GM19397 (cell line): Measurements from ENCODE around the gene WDFY4.

ENCODE experiments used
- ATAC-seq: cut with Tn5 transposase; IDR thresholded peaks from one replicate; pipeline ENCODE4 v1.9.1; 2021; ENCODE audit warnings: mild to moderate bottlenecking, moderate library complexity; ENCODE audit not compliant: unreplicated experiment

The WDFY4 gene

DNA sequence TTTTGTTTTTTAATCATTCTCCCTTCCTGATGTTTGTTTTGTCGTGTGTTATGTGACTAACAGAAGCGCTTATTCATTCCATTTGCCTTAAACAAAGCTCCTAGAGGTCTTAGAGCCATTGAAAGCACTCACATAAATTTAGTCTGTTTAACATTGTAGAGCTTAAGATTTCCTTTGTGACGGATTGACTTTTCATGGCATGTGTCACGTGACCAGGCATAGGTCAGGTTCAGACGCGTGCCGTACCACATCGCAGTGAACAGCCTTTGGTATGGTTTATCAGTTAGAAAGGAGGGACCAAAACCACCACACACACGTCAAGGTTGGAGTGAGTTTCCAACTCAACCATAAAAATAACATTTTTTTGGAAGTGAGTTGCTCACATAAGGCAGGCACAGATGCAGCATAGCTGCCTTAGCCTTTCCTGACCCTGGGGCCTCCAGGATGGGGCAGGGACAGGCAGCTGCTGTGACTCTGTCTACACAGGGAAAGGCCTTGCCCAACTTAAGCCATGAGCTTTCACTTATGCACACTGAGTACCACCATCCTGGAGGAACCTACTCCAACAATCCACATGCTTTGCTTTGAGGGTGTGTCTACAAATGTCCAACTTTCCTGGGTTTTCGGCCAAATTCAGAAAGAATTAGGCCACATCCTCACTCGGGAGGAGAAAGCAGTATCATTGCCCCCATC, 55.5 kb downstream of the WDFY4 start:
- ATAC-seq = no peak

- ATAC-seq = no peak
Observed at GRCh38 chr10:48740988-48741387, 56.3 kb downstream of the WDFY4 start.

DNA sequence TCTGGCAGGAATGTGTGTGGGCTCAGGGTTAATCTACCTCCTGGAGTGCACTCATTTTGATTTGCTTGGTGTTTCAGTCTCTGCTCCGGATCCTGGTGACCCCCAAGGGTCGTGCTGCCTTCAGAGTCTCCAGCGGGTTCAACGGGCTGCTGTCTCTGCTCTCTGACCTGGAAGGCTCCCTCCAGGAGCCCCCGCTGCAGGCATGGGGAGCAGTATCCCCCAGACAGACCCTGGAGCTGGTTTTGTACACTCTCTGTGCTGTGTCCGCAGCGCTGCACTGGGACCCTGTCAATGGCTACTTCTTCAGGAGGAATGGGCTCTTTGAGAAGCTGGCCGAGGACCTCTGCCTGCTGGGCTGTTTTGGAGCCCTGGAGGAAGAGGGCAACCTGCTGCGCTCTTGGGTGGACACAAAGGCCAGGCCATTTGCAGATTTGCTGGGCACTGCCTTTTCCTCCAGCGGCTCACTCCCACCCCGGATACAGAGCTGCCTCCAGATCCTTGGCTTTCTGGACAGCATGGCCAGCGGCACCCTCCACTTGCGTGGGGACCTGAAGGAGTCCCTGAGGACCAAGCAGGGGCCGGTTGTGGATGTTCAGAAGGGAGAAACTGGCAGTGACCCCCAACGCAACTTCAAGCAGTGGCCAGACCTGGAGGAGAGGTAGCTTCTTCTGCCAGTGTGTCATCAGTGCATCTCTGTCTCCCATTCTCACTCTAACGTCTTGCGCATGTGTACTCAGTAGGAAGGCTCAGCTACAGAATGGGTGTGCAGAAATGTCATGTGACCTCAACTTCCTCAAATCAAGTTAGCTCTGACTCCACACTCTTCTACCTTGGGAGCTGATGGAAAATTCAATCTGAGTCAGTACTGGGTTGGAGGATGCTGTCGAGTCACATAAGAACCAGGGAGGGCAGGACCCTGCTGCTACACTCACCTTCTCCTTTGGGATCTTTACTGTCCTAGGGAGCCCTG, 58.5 kb downstream of the WDFY4 start:
- no peak for ATAC-seq

- ATAC-seq = no peak
Observed at GRCh38 chr10:48744587-48744986, 59.9 kb downstream of the WDFY4 start.

DNA sequence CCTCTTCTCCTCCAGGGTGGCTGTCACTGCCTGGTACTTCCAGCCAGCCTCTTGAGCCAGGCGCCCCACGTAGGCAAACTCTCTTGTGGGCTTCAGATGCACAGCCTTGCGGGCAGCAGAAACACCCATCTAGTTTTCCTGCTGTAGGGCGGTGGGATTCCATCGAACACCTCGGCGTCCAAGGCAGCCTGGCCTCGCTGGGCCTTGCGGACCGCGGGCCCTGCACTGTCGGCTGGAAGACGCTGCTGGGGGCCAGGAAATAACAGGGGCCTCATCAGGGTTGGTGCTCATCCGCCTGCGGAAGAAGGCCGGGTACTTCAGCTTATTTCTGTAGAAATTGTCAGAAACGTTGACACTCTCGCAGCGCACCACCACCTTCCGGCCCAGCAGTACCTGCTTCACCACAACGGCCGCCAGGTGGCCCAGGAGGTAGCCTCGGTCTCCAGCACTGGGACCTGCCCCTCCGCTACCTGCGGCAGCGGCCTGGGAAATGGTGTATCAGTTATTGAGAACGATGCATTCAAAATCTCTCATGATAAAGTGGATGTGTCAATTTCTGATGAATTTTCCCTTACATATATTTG, 61.1 kb downstream of the WDFY4 start:
- no peak for ATAC-seq

DNA sequence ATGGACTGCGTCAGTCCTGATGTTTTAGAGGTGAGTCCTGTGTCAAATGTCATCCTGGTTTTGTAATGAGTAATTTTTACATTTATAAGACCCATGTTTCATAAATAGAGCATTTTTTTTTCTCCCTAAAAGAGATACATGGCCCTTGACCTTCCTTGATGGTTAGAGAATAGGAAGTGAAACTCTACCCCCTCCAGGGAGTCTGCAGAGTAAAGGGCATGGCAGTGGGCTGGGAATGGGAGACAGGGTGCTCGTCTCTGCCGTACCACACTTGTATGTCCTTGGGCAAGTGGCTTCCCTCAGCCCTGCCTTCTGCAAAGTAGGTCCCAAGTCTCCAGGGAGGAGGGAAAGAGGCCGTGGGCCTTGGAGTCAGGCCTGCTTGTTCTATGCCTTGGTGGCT, 63.9 kb downstream of the WDFY4 start:
- ATAC-seq = no peak

DNA sequence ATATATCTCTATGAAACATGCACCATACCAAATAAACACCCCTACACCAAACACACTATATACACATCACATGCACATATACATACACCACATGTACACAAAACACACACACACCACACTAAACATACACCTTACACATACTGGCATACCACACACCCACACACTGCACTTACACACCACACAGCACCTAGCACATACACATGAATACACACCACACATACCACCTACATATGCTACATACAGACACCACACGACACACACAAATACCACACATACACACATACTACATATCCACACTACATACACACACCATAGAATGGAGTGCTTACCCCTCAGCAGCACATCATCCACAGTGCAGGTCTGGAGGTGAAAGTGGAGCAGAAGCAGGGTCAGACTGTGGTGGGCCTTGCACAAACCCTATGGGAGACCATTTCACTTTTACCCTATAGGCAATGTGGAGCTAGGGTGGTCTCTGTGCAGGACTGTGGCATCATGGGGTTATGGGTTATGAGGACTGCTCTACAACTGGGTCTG, 64.6 kb downstream of the WDFY4 start:
- no peak for ATAC-seq

- no peak for ATAC-seq
Observed at GRCh38 chr10:48750019-48750418, 65.3 kb downstream of the WDFY4 start.

DNA sequence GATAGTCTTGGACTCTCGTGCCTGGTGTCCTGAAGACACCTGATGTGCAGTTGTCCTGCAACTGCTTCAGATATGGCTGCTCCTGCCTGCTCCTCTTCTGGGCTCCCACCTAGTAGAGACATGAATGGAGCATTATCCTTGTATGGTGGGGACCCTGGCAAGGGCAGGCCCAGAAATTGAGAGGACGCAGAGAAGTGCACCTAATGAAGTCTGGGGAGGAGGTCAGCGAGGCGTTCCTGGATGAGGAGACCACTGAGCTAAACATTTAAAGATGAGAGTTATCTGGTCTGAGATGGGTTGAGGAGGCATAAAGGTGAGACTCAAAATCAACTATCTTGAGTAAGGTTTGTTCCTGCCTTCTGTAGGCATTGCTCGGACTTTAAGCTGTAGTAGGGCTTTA, 66.3 kb downstream of the WDFY4 start:
- no peak for ATAC-seq

DNA sequence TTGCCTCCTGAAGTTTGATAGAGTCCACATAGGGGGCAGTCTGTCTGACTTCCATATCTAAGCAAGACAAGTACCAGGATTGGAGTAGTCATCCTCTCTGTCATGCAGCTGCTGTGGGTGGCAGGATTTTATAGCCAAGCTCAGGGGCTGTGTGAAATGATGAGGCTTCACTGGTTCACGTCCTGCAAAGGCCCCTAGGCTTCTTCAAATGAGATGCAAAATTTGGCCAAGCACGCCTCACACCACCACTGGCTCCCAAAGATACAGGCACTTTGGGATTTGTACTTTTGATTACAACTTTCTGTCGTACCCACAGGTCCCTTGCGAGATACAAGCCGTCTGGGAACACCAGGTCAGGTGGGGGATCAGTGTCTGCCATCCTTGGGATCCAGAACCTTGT, 67.1 kb downstream of the WDFY4 start:
- ATAC-seq = no peak

DNA sequence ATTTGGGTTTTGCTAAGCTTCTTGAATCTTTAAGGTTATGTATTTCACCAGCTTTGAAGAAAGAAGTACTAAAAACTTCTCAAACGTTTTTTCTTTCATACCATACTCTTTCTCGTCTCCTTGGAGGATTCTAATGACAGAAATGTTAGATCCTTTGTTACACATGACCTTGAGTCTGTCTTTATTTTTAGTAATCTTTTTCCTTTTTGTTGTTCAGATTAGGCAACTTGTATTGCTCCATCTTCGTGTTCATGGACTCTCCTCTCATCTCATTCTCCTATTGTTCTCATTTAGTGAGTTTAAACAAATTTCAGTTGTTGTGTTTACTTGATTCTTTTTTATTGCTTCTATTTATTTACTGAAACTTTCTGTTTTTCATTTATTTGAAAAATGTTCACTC, 73.7 kb downstream of the WDFY4 start:
- no peak for ATAC-seq

GRCh38 chr10:48759113-48759901, 74.6 kb downstream of the WDFY4 start:
- peak; percentile 85 for ATAC-seq

- no peak for ATAC-seq
Observed at GRCh38 chr10:48760983-48761382, 76.3 kb downstream of the WDFY4 start.

DNA sequence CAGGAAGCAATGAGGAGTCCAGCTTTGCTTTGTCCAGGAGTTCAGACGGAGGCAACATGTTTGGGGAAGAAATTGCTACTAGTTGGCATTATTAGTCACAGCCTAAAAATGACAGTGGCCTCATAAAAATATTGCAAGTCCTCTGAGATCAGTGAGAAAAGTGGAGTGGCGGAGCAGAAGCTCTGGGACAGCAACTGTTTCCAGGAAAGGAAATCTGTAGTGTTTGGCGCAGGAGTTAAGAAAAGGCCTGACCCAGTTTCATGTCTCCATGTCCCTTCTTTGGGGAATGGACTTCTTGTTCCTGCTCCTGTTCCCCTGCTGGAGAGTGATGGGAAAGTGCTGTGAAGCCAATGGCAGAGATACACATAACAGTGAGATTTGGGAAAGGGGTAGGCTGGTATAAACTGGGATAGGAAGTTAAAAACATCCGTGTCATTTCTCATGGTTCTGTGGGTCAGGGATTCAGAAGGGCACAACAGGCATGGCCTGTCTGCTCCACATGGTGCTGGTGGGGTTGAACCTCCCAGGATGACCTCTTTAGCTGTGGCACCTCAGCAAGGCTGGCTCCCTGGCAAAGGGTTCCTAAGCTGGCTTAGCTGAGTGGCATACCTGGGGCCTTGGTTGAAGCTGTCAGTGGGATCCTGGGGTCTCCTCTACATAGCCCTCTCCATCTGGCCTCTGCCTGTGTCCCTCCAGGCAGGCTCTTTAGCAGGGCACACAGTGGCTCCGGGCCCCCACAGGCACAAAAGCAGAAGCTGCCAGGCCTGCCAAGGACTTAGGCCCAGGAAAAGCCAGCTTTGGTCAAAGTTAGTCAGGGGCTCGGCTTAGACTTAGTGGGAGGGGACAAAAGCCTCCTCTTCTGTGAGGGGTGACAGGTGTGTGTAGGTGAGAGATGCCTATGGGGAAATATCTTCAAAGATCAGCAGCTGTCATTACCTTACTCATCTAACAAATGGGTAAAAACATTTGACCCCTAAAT, 77.7 kb downstream of the WDFY4 start:
- no peak for ATAC-seq

GRCh38 chr10:48763403-48763965, 78.8 kb downstream of the WDFY4 start:
- no peak for ATAC-seq

- no peak for ATAC-seq
Observed at GRCh38 chr10:48764486-48764885, 79.8 kb downstream of the WDFY4 start.

GRCh38 chr10:48765039-48765438, 80.4 kb downstream of the WDFY4 start:
- ATAC-seq = no peak

- no peak for ATAC-seq
Observed at GRCh38 chr10:48765527-48765926, 80.9 kb downstream of the WDFY4 start.
